Caco-2 (cell line): ENCODE measurements around the gene ARHGEF4. TPM values are rescaled to one million over a fixed set of nuclear protein-coding genes. Genes with fewer than 3 reads are reported as not detected.

Experiments used
- BruUV-seq: library from RNA; stranded (reverse); fragments of 400-500 nt; replicated peaks from 2 replicates; lab custom pipeline; 2021; lab: Mats Ljungman, UMichigan
- CTCF ChIA-PET: fragments of 300-600 bp; sonication (Branson Sonifier 250); formaldehyde crosslinking; loops from one replicate; lab custom pipeline; 2022; ENCODE audit warnings: antibody characterized with exemption; lab: Charles Lee
- POLR2A ChIA-PET: fragments of 300-600 bp; sonication (Branson Sonifier 250); formaldehyde crosslinking; loops from one replicate; lab custom pipeline; 2022; ENCODE audit warnings: antibody characterized with exemption; lab: Charles Lee
- DNase-seq, 2 experiments: peaks; one replicate each; pipeline versions ENCODE4 v3.0.0 to v3.0.0-alpha.2; 2020 to 2022
- H3K27me3 ChIP-seq: replicated peaks from 2 replicates; pipeline ENCODE4 v1.6.0; 2011; ENCODE audit warnings: low read length; ENCODE audit not compliant: control insufficient read depth, insufficient read depth
- H3K36me3 ChIP-seq: 2 replicates; pipeline ENCODE4 v1.5.1; 2011; ENCODE audit warnings: low read length; ENCODE audit not compliant: control insufficient read depth, insufficient read depth
- H3K4me1 ChIP-seq: fragments of 250-450 bp; sonication (Bioruptor Pico); 2 replicates; pipeline ENCODE4 v1.5.1; 2020; ENCODE audit warnings: mild to moderate bottlenecking
- H3K4me3 ChIP-seq: 2 replicates; pipeline ENCODE4 v1.5.1; 2011; ENCODE audit warnings: low read depth, mild to moderate bottlenecking, control low read depth, low read length
- H3K9me3 ChIP-seq: fragments of 250-450 bp; sonication (Bioruptor Pico); 2 replicates; pipeline ENCODE4 v1.5.1; 2020; ENCODE audit warnings: mild to moderate bottlenecking, moderate library complexity
- H3K27ac Mint-ChIP-seq: one replicate; pipeline ENCODE4 v1.8.0; 2022; ENCODE audit warnings: mixed read lengths; ENCODE audit not compliant: unreplicated experiment
- H3K27me3 Mint-ChIP-seq: one replicate; pipeline ENCODE4 v1.8.0; 2022; ENCODE audit warnings: mixed read lengths; ENCODE audit not compliant: insufficient read depth, unreplicated experiment
- H3K36me3 Mint-ChIP-seq: one replicate; pipeline ENCODE4 v1.8.0; 2022; ENCODE audit warnings: mild to moderate bottlenecking, mixed read lengths; ENCODE audit not compliant: insufficient read depth, unreplicated experiment
- H3K4me1 Mint-ChIP-seq: one replicate; pipeline ENCODE4 v1.8.0; 2022; ENCODE audit warnings: low read depth, mixed read lengths; ENCODE audit not compliant: unreplicated experiment
- H3K4me3 Mint-ChIP-seq: one replicate; pipeline ENCODE4 v1.8.0; 2022; ENCODE audit warnings: mild to moderate bottlenecking, moderate library complexity, mixed read lengths; ENCODE audit not compliant: unreplicated experiment
- H3K9me3 Mint-ChIP-seq: one replicate; pipeline ENCODE4 v1.8.0; 2022; ENCODE audit warnings: mixed read lengths; ENCODE audit not compliant: unreplicated experiment
- intact Hi-C: fragments of 100-400 bp; cut with micrococcal nuclease; formaldehyde crosslinking; loops from one replicate; pipeline ENCODE4 v1.10.0; 2022; ENCODE audit not compliant: unreplicated experiment
- total RNA-seq: library from RNA; stranded (reverse); gene quantifications from 2 replicates; pipeline ENCODE4 v1.2.3, GENCODE V29; 2022
- TF ChIP-seq, protein P1 (sequence below), 2 experiments: fragments of 200-600 bp in 1 of 2; IDR thresholded peaks; 1 replicate in 1 of 2; 2 replicates in 1 of 2; pipeline versions ENCODE4 v1.5.1 to v1.8.0; 2011 to 2022; ENCODE audit warnings: antibody characterized with exemption in 1 of 2, control low read depth in 1 of 2, inconsistent platforms in 1 of 2, low read depth in 1 of 2, low read length in 1 of 2, mild to moderate bottlenecking in 1 of 2, moderate library complexity in 1 of 2; ENCODE audit not compliant: insufficient read depth in 1 of 2, severe bottlenecking in 1 of 2, unreplicated experiment in 1 of 2

Gene ARHGEF4
- total RNA-seq, 1 experiment from 2014 or later, result 1.8 TPM

DNA sequence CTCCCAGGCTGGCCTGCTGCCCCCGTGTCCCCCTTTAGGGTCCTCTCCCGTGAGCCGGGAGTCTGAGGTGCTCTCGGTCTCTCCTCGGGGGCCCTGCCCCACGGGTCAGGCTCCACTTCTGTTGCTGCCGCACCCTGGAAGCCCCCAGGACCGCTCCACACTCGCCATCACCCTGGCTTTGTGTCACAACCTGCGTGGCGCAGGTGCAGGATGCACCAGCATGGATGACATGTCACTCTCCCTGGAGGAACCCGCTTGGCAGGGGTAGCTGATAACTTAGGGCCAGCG, 10.8 kb upstream of the ARHGEF4 start:
- POLR2A ChIA-PET, result no interaction called here

DNA sequence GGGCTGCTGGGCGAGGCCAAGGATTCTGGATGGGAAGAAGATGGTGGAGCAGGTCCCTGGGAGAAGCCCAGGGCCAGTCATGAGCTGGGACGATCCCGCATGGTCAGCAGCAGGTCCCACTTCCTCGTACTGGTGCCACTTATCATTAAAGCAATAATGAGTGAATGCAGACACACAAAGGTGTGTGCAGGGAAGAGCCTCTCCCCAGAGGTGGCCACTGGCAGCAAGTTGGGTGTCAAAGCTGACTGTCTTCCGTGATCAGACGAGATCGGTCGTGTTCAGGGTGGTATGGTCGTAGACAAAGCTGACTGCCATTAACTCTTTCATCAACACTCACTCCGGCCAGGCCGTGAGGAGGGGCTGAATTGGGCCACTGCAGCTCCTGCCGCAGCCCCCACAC, 10.3 kb upstream of the ARHGEF4 start:
- DNase-seq, result no peak
- TF ChIP-seq, protein P1, sequence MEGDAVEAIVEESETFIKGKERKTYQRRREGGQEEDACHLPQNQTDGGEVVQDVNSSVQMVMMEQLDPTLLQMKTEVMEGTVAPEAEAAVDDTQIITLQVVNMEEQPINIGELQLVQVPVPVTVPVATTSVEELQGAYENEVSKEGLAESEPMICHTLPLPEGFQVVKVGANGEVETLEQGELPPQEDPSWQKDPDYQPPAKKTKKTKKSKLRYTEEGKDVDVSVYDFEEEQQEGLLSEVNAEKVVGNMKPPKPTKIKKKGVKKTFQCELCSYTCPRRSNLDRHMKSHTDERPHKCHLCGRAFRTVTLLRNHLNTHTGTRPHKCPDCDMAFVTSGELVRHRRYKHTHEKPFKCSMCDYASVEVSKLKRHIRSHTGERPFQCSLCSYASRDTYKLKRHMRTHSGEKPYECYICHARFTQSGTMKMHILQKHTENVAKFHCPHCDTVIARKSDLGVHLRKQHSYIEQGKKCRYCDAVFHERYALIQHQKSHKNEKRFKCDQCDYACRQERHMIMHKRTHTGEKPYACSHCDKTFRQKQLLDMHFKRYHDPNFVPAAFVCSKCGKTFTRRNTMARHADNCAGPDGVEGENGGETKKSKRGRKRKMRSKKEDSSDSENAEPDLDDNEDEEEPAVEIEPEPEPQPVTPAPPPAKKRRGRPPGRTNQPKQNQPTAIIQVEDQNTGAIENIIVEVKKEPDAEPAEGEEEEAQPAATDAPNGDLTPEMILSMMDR (IDR thresholded peaks at IDR 0.05; ENCODE audit: insufficient read depth in 1 of 2, low read depth in 1 of 2, low read length in 1 of 2, severe bottlenecking in 1 of 2, unreplicated experiment in 1 of 2), result no peak
- Histone ChIP-seq H3K9me3 (no peaks in the 10 kb centered on the region), H3K27me3 (no peaks in the 10 kb centered on the region), H3K4me1 (no peaks in the 10 kb centered on the region), H3K36me3 (no peaks in the 10 kb centered on the region), H3K4me3 (no peak overlapping the region)
- H3K4me3 Mint-ChIP-seq, result no peak overlapping the region
- ChIA-PET CTCF (no interaction called here), POLR2A (no interaction called here)
- H3K27me3 Mint-ChIP-seq, result no peaks in the 10 kb centered on the region
- BruUV-seq, result no TSS peak
- H3K27ac Mint-ChIP-seq, result no peak overlapping the region
- no peaks in the 10 kb centered on the region for H3K36me3 Mint-ChIP-seq
- H3K4me1 Mint-ChIP-seq, result no peaks in the 10 kb centered on the region
- no peaks in the 10 kb centered on the region for H3K9me3 Mint-ChIP-seq
- intact Hi-C loops, result no loop called here

More for the DNA sequence above, 10.8 kb upstream of the ARHGEF4 start:
- Mint-ChIP-seq H3K9me3 (no peaks in the 10 kb centered on the region), H3K36me3 (no peaks in the 10 kb centered on the region), H3K4me3 (no peak overlapping the region), H3K27ac (no peak overlapping the region), H3K4me1 (no peaks in the 10 kb centered on the region), H3K27me3 (no peaks in the 10 kb centered on the region)
- CTCF ChIA-PET, result no interaction called here
- Histone ChIP-seq H3K4me1 (no peaks in the 10 kb centered on the region), H3K27me3 (no peaks in the 10 kb centered on the region), H3K9me3 (no peaks in the 10 kb centered on the region), H3K36me3 (no peaks in the 10 kb centered on the region), H3K4me3 (no peak overlapping the region)
- no peak for DNase-seq
- BruUV-seq, result no TSS peak
- TF ChIP-seq, protein P1 (IDR thresholded peaks at IDR 0.05; ENCODE audit: insufficient read depth in 1 of 2, low read depth in 1 of 2, low read length in 1 of 2, severe bottlenecking in 1 of 2, unreplicated experiment in 1 of 2), result no peak
- intact Hi-C loops, result no loop called here

DNA sequence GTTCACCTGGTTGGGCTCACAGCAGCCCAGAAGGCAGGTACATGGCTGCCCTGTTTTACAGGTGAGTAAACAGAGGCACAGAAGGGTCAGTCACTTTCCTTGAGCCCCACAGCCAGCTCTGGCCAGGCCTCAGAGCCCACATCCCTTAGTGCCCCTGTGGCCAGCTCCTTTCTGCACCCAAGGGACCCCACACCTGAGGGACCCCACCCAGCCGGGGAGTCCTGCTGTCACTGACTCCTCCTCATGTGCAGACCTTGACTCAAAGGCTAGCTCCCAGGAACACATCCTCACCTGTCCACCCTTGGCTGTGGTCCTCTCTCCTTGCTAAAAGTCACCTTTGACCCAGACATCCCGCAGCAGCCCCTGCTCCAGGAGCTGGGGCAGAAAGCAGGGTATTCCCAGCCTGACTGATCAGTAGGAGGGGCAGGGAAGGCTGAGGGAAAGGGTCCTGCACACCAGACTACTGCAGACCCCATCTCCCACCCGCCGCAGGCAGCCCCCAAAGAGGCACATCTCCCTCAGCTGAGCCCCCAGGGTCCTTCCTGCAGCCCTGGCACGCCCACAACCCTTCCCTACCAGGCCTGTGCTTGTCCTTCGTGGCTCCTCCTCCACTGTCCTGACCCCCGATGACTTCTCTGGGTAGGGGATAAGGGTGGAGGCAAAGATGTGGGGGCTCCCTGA, 9.8 kb upstream of the ARHGEF4 start:
- ChIA-PET POLR2A (no interaction called here), CTCF (no interaction called here)
- intact Hi-C loops, result no loop called here
- H3K36me3 Mint-ChIP-seq, result no peaks in the 10 kb centered on the region
- no peak for DNase-seq
- H3K36me3 ChIP-seq, result no peaks in the 10 kb centered on the region
- H3K9me3 Mint-ChIP-seq, result no peaks in the 10 kb centered on the region
- H3K9me3 ChIP-seq, result no peaks in the 10 kb centered on the region
- H3K27ac Mint-ChIP-seq, result no peak overlapping the region
- H3K27me3 Mint-ChIP-seq, result no peaks in the 10 kb centered on the region
- no peak overlapping the region for H3K4me3 Mint-ChIP-seq
- no TSS peak for BruUV-seq
- TF ChIP-seq, protein P1 (IDR thresholded peaks at IDR 0.05; ENCODE audit: insufficient read depth in 1 of 2, low read depth in 1 of 2, low read length in 1 of 2, severe bottlenecking in 1 of 2, unreplicated experiment in 1 of 2), result no peak
- no peaks in the 10 kb centered on the region for H3K4me1 ChIP-seq
- H3K4me1 Mint-ChIP-seq, result no peaks in the 10 kb centered on the region
- no peaks in the 10 kb centered on the region for H3K27me3 ChIP-seq
- H3K4me3 ChIP-seq, result no peak overlapping the region
